CD4-positive, alpha-beta T cell treated with Interleukin-17A for 4 hours (primary cell): ENCODE measurements around the gene FGD5.

ENCODE experiments used
- DNase-seq: peaks from one replicate; pipeline ENCODE4 v3.0.0-alpha.2; 2020; ENCODE audit warnings: mixed read lengths

FGD5 gene

GRCh38 chr3:14935592-14936345 lies 117.0 kb downstream of the FGD5 start:
- no peak for DNase-seq

GRCh38 chr3:14938954-14939353 lies 120.2 kb downstream of the FGD5 start:
- DNase-seq, result no peak

DNA sequence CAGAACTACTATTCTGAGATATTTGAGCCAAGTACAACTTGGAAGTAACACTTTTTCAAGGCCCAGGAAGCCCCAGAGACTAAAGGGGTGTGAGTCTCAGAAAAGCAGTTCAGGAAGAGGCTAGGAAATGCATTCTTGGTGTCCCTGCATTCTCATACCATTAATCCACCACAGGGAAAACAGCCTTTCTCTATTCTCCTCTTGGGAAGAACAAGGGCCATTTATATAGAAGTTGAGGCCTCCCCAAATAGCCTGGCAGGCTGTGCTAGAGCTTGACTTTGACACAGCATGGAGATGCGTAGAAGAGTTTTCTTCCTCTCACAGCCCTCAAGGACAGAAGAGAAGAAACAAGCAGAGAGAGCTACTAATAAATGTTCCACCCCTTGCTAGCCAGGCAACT lies 123.1 kb downstream of the FGD5 start:
- no peak for DNase-seq

GRCh38 chr3:14943042-14943441 lies 124.3 kb downstream of the FGD5 start:
- DNase-seq, result no peak

GRCh38 chr3:14946236-14946635 lies 127.5 kb downstream of the FGD5 start:
- DNase-seq, result no peak

- DNase-seq, result no peak
Measured at GRCh38 chr3:14946739-14947099, 128.0 kb downstream of the FGD5 start.

DNA sequence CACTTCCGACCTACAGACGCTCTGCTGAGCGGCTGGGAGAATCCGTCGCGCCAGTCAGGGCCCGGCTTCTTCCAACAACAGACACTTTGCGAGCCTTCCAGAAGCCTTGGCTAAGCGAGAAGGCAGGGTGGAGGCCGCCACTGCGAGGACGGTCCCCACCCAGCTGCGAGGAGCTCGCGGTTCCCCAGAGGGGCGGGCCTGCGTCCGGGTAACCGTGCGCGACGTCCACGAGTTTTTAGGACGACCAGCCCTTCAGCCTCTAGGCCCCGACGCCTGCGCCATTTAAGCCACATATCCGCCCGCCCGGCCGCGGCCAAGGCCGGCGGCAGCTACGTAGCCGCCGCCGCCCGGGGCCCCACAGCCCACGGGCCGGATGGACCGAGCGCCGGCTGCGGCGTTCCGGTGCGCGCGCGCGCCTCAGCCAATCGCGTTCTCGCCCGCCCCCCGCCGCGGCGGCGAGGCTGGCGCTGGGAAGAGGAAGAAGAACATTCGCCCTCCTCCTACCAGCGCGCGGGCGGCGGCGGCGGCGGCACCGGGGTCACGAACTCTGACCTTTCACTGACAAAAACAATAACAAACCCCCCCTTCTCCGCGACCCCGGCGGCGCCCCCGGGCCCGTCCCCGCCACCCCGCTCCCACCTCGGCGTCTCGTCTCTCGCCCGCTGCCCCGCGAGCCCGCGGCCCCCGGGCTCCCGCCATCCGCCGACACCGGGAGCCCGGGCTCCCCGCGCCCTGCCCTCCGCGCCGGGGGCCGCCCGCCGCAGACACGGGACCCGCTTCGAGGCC lies 128.5 kb downstream of the FGD5 start, which contains the start of gene NR2C2:
NR2C2 (plus strand) TSS at position 484 of the 786 bp plus-strand sequence. CDS start 56,332 bp downstream, outside the sequence.
- peak; percentile 90 for DNase-seq

- peak; percentile 97 for DNase-seq
Measured at GRCh38 chr3:14947886-14948608, 129.3 kb downstream of the FGD5 start.

- no peak for DNase-seq
Measured at GRCh38 chr3:14948609-14949038, 129.9 kb downstream of the FGD5 start.

DNA sequence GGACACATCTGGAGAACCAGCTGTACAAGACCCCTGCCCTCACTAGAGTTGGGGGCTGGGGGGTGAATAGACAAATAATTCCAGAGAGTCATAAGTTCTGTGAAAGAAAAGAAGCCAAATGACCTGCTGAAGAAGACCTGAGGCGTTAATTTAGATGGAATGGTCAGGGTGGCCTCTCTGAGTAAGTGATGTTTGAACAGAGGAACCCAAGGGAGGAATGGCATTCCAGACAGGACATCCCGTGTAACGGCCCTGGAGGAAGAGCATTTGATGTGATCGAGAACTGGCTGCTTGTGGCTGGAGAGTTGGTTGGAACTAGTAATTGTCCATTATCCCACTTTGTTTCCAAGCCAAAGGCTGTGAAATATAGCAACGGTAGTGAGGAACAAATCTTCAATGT lies 130.4 kb downstream of the FGD5 start:
- no peak for DNase-seq

DNA sequence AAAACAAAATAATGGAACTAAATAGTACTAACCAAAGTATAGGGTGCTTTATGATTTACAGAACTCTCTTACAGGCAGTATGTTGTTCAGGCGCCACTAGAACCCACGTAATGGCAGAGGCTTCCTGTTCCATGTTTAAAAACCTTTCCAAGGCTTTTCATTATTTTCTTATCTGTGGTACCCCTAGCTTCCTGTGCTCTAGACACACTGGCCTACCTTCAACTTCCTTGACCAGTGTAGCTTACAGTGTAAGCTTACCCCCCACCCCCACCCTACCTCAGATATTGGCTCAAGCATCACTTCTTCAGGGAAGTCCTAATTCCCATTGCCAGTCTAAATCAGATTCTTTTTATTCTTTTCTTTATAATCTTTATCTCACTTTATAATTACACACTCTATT lies 131.5 kb downstream of the FGD5 start:
- DNase-seq, result no peak

- no peak for DNase-seq
Measured at GRCh38 chr3:14957153-14957552, 138.4 kb downstream of the FGD5 start.

- no peak for DNase-seq
Measured at GRCh38 chr3:14957925-14958324, 139.2 kb downstream of the FGD5 start.

- no peak for DNase-seq
Measured at GRCh38 chr3:14959359-14959943, 140.7 kb downstream of the FGD5 start.

DNA sequence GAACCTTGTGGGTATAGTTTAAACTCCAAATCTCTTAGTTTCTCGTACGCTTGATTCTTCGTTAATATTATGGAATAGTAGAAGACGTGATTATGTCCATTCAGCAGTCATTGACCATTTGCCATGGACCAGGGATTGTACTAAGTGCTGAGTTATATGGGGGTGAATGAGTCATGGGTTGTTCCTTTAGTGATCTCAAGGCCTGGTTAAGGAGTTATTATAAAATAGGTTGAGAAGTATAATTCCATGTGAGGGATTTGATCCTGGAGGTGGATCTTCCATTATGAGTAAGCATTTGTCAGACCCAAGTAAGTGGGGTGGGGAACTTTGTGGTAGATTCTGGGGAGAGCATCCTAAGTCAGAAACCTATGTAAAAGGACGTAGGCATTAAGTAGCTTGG lies 144.0 kb downstream of the FGD5 start:
- no peak for DNase-seq

GRCh38 chr3:14967285-14967684 lies 148.5 kb downstream of the FGD5 start:
- no peak for DNase-seq

DNA sequence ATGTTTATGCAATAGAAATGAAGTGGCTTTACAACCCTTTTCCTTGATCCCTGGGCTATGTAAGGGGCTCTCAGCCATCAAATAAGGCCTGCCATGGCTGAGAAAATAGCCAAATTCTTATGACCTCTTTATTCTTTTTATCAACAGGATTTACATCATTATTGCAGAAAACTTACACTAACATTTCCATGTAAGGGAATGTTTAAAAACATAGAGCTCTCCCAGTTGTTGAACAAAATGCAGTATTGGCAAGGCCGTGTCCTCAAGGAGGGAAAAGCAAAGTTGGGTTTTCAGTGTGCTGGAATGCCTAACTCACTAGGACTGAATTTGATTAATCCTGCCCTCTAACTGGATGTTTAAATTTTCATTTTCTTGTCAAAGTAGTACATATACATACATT lies 150.9 kb downstream of the FGD5 start:
- DNase-seq, result no peak

- no peak for DNase-seq
Measured at GRCh38 chr3:14976317-14976716, 157.6 kb downstream of the FGD5 start.

- DNase-seq, result no peak
Measured at GRCh38 chr3:14980689-14981088, 161.9 kb downstream of the FGD5 start.
